Measurements from ENCODE around the gene CYB561.

The CYB561 gene

DNA sequence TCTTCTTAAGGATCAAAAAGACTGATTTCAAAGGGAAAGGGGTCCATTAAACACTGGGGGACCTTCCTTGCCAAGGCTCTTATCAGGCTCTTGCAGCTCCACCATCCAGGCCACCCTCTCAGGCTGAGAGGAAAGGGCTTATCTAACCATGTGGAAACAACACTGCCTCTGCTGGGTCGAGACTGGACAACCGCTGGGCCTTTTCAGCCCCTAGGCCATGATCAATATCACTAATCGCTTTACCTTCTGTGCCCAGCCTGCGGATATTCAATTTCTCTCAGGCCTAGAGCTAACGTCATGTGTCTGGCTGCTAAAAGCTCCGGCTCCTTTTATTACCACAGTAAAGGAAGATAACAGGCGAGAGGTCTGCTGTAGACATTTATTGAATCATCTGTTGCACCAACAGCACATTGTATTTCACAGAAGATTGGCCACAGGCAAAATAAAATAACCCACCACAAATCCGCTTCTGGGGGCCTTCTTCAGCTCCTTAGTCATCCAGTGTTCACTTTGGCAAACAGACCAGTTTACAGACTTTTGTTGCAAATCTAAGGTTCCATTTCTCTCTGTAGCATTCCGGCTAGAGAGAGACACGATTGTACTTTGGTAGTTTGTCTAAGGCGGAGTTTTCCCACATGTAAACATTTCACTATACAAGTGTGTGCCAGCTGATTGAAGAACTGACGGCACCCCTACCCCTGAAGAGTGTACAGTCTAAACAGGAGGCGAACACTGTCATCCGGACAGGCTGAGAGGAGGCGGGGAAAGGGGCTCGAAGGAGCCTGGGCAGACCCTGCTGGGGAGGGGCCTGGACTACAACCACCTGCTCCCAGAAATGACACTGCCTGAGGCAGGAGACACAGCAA lies 13.9 kb downstream of the CYB561 start:
- no peak for DNase-seq

DNA sequence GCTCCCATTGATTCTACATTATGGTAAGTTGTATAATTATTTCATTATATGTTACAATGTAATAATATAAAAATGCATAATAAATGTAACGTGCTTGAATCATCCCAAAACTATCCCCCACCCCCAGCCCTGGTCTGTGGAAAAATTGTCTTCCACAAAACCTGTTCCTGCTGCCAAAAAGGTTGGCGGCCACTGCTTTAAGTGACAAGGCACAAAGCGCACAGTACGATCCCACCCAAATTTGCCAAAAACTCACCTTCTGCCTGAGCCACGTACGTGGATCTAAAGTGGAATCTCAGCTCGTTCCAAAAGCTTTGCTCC lies 14.5 kb downstream of the CYB561 start:
- no peak for DNase-seq

GRCh38 chr17:63430223-63430622 lies 15.9 kb downstream of the CYB561 start:
- no peak for DNase-seq

- DNase-seq = no peak
These were observed 16.3 kb downstream of the CYB561 start for GRCh38 chr17:63429766-63430165.

GRCh38 chr17:63426917-63427308 lies 19.2 kb downstream of the CYB561 start:
- peak; percentile 26 for DNase-seq

GRCh38 chr17:63426041-63426916 lies 19.8 kb downstream of the CYB561 start:
- DNase-seq = no peak

DNA sequence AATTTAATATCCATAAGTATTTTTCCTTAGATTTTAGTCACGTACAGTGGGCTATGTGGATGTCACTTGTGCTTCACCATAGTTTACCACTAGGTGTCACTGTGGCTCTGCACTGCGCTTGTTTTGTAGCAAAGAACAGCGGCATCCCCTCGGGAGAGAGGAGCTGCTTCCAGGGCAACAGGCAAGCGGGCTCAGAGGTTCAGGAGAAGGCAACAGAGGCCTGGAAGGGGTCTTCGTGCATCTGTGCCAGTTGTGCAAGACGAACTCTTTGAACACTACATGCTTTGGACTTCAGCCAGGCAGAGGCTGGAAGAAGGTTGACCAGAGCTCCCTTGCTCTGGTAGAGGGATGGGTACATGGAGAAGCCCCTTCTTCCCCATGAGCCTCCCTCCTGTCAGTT lies 20.6 kb downstream of the CYB561 start:
- peak; percentile 85 for DNase-seq

DNA sequence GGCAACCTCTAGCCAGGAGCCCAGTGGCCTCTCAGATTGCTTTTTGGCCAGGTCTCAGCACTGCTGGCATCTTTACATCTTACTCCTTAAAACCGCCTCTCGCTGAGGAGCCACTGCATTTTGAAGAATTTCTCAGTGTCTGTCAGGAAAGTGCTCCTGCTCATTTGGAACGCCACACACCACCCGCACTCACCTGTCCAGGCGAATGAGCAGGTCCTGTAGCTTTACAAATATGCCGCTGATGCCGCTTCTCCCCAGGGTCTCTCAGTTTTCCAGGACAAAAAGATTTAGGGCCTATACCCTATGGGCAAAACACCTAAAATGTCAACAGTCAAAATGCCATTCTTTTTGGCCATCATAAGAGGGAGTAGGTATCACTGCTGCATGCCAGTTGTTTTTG lies 22.1 kb downstream of the CYB561 start:
- no peak for DNase-seq

DNA sequence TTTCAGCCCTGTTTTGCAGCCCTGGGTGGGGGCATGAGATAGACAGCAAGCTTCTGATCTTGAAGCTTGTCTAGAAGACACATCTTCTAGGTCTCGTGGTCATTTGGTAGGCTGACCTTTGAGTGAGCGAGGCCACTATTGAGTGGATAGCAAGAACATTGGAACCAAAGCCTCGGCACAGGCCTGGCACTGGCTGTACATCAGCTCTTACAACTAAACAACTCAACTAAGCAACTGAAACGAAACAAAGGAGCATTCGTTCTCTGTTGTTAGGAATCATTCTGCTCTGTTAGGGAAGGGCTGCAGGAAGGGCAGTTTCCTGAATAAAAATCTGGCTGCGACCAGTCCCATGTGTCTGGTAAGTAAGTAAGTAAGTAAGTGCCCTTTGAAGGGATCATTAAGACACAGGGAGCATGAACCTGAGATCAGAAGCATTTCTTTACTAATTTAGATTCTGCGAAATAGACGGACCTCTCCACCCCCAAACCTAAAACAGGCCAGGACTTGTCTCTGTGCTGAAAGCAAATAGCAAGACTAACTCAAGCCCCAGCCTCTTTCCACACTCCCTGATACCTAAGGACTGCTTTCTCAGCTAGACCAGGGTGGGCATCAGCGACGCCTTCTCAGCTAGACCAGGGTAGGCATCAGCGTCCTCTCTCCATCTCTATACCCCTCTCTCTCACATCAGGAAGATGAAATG lies 22.7 kb downstream of the CYB561 start:
- DNase-seq = no peak

DNA sequence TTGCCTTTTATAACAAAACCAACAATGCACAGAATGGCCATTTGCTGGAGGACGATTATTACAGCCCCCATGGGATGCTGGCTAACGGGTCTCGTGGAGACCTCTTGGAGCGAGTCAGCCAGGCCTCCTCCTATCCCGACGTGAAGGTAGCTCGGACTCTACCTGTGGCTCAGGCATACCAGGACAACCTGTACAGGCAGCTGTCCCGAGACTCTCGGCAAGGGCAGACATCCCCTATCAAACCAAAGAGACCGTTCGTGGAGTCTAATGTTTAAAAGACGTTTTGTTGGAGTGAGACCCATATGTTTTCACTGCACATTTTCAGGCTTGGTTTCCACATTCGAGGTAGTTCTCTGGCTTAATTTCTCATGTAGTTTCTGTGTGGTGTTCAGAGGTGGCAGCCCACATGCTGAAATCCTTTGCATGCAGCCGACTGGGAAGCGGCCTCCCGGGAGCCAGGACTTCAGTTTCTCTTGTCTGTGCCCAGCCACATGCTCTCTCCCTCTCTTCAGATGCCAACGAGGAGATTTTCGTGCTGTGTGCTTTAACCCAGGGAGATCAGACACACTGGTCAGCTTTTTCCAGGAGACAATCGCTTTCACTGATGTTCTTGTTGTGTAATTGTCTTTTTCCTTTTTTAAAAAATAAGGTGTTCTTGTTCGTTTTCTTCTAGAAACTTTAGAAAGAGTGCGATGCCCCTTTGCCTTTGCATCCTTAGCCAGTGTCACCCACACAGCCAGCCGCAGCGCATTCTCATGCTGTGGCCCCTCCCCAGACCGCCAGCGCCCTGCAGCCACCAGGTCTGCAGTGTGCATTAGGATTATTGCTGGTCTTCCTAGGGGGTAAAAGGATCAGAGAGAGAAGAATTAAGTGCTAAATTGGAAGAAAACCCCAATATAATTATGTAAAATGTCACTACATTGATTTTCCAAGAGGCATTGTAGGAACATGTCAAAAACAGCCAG lies 24.1 kb downstream of the CYB561 start:
- DNase-seq = no peak

GRCh38 chr17:63420868-63421680 lies 25.0 kb downstream of the CYB561 start:
- DNase-seq = no peak

GRCh38 chr17:63419949-63420867 lies 25.9 kb downstream of the CYB561 start:
- DNase-seq = no peak

- no peak for DNase-seq
These were observed 26.7 kb downstream of the CYB561 start for GRCh38 chr17:63419398-63419797.

- DNase-seq = no peak
These were observed 27.6 kb downstream of the CYB561 start for GRCh38 chr17:63418540-63418939.

GRCh38 chr17:63414222-63414621 lies 31.9 kb downstream of the CYB561 start:
- DNase-seq = no peak

DNA sequence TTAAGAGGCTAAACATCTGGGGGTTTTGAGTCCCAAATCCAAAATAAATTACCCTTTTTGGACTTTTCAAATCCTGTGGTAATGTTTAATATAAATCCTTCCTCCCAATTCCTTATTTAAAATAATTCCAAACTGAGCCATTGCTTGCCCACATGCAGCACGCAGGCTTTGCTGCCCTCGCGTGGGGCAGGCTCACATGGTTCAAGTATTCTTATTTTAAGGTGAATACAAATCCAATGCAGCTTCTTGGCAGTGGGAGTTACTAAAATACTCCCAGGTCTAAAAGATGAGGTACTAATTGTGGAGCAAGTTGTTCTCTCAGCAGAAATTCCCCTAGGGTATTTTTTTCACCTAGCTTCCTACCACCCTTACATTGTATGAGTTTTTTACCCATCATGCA lies 33.0 kb downstream of the CYB561 start:
- no peak for DNase-seq

DNA sequence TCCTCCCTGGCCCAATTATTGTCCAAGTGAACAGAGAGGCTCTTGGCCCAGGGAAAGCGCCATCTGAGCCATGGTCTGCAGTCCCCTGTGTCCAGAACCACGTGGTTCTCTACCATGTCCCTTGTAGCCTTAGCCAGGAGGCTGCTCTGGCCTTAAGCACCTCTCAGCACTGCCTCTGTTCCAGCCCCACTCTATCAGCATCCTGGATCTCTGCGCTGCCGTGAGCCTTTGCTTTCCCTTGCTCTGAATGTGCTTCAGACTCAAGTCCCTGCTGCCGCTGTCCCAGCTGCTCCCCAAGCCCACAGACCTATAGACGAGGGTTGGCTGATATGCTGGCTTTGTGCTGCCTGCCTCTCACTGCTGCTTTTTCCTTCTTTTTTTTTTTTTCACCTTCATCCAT lies 33.9 kb downstream of the CYB561 start:
- no peak for DNase-seq

GRCh38 chr17:63407741-63408330 lies 38.3 kb downstream of the CYB561 start:
- DNase-seq = no peak

- DNase-seq = peak; percentile 78
These were observed 39.3 kb downstream of the CYB561 start for GRCh38 chr17:63406689-63407330.
